ENCODE results near the gene CYBC1. TPM values are rescaled to one million over a fixed set of nuclear protein-coding genes. Genes with fewer than 3 reads are reported as not detected.

CYBC1 gene
- polyA plus RNA-seq, 1 donor from 2014 or later, result 66.6 TPM

DNA sequence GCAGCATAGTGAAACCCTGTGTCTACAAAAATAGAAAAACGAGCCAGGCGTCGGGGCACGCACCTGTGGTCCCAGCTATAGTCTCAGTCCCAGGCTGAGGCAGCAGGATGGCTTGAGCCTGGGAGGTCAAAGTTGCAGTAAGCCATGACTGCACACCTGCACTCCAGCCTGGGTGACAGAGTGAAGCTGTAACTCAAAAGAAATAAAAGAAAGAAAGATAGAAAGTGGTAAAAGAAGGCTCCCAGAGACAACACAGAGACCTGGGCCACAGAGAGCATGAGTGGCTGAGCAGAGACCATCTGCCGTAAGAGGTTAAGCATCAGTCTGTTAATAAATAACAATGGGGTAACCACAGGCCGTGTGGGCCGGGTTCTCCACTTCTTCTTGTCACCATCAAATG is 47.7 kb downstream of the CYBC1 start:
- Histone ChIP-seq H2AFZ (ENCODE audit: low read depth, low read length) (no peak overlapping the region), H3K4me2 (ENCODE audit: low read length) (no peak overlapping the region)
- TF ChIP-seq EZH2 (IDR thresholded peaks at IDR 0.05; ENCODE audit: borderline replicate concordance, insufficient read depth, low read length, poor library complexity, severe bottlenecking) (no peak), RAD21 (conservative IDR thresholded peaks at IDR 0.05) (no peak), EP300 (conservative IDR thresholded peaks at IDR 0.05; ENCODE audit: poor library complexity, severe bottlenecking) (no peak), POLR2AphosphoS5 (IDR thresholded peaks at IDR 0.05) (no peak), SMC3 (conservative IDR thresholded peaks at IDR 0.05; ENCODE audit: poor library complexity) (no peak), TAF1 (IDR thresholded peaks at IDR 0.05; ENCODE audit: low read depth) (no peak), MXI1 (conservative IDR thresholded peaks at IDR 0.05; ENCODE audit: poor library complexity, severe bottlenecking) (no peak)
- TF ChIP-seq, protein P1, sequence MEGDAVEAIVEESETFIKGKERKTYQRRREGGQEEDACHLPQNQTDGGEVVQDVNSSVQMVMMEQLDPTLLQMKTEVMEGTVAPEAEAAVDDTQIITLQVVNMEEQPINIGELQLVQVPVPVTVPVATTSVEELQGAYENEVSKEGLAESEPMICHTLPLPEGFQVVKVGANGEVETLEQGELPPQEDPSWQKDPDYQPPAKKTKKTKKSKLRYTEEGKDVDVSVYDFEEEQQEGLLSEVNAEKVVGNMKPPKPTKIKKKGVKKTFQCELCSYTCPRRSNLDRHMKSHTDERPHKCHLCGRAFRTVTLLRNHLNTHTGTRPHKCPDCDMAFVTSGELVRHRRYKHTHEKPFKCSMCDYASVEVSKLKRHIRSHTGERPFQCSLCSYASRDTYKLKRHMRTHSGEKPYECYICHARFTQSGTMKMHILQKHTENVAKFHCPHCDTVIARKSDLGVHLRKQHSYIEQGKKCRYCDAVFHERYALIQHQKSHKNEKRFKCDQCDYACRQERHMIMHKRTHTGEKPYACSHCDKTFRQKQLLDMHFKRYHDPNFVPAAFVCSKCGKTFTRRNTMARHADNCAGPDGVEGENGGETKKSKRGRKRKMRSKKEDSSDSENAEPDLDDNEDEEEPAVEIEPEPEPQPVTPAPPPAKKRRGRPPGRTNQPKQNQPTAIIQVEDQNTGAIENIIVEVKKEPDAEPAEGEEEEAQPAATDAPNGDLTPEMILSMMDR (IDR thresholded peaks at IDR 0.05; ENCODE audit: poor library complexity, severe bottlenecking), result no peak
- TF ChIP-seq, protein P2, sequence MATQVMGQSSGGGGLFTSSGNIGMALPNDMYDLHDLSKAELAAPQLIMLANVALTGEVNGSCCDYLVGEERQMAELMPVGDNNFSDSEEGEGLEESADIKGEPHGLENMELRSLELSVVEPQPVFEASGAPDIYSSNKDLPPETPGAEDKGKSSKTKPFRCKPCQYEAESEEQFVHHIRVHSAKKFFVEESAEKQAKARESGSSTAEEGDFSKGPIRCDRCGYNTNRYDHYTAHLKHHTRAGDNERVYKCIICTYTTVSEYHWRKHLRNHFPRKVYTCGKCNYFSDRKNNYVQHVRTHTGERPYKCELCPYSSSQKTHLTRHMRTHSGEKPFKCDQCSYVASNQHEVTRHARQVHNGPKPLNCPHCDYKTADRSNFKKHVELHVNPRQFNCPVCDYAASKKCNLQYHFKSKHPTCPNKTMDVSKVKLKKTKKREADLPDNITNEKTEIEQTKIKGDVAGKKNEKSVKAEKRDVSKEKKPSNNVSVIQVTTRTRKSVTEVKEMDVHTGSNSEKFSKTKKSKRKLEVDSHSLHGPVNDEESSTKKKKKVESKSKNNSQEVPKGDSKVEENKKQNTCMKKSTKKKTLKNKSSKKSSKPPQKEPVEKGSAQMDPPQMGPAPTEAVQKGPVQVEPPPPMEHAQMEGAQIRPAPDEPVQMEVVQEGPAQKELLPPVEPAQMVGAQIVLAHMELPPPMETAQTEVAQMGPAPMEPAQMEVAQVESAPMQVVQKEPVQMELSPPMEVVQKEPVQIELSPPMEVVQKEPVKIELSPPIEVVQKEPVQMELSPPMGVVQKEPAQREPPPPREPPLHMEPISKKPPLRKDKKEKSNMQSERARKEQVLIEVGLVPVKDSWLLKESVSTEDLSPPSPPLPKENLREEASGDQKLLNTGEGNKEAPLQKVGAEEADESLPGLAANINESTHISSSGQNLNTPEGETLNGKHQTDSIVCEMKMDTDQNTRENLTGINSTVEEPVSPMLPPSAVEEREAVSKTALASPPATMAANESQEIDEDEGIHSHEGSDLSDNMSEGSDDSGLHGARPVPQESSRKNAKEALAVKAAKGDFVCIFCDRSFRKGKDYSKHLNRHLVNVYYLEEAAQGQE (IDR thresholded peaks at IDR 0.05; ENCODE audit: borderline replicate concordance), result no peak

DNA sequence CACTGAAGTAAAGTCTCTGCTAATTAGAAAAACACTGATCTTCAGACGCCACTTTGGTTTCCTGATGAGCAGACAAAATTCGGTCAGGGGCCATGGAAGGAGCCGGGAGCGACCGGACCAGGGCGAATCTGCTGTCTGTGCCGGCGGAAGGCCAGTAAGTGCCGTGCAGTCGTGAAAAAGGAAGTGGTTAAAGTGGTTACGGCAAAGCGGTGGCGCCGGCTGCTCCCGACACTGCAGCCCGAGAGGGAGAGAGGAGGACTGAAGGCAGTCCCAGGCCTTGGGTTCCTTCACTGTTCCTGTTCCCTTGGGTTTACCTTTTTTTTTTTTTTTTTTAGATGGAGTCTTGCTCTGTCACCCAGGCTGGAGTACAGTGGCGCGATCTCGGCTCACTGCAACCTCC is 49.7 kb downstream of the CYBC1 start:
- H4K20me1 ChIP-seq (ENCODE audit: insufficient read depth), result no peaks in the 10 kb centered on the region
- H3K9ac ChIP-seq (ENCODE audit: low read length), result no peak overlapping the region
- no peak overlapping the region for H2AFZ ChIP-seq (ENCODE audit: low read depth, low read length)
- H3K4me2 ChIP-seq (ENCODE audit: low read length), result no peak overlapping the region
- no peaks in the 10 kb centered on the region for H3K9me2 ChIP-seq (ENCODE audit: insufficient read depth, low read length)
- H3F3A ChIP-seq (ENCODE audit: insufficient read depth, low read length, poor library complexity, severe bottlenecking), result no peaks in the 10 kb centered on the region
- no peaks in the 10 kb centered on the region for H3K27me3 ChIP-seq (ENCODE audit: insufficient read depth, low read depth, low read length)
- H3K27ac ChIP-seq (ENCODE audit: low read length), result no peak overlapping the region
- no peaks in the 10 kb centered on the region for H3K36me3 ChIP-seq (ENCODE audit: insufficient read depth, low read length)
- no peaks in the 10 kb centered on the region for H3K9me3 ChIP-seq (ENCODE audit: low read length)
- no peak overlapping the region for H3K4me3 ChIP-seq (ENCODE audit: low read length)
- H3K79me2 ChIP-seq (replicated peaks; ENCODE audit: insufficient read depth, low read length), result no peaks in the 10 kb centered on the region
- TF ChIP-seq EZH2 (IDR thresholded peaks at IDR 0.05; ENCODE audit: borderline replicate concordance, insufficient read depth, low read length, poor library complexity, severe bottlenecking) (no peak), MXI1 (conservative IDR thresholded peaks at IDR 0.05; ENCODE audit: poor library complexity, severe bottlenecking) (no peak), POLR2AphosphoS5 (IDR thresholded peaks at IDR 0.05) (no peak), TAF1 (IDR thresholded peaks at IDR 0.05; ENCODE audit: low read depth) (no peak), RAD21 (conservative IDR thresholded peaks at IDR 0.05) (no peak), EP300 (conservative IDR thresholded peaks at IDR 0.05; ENCODE audit: poor library complexity, severe bottlenecking) (no peak), SMC3 (conservative IDR thresholded peaks at IDR 0.05; ENCODE audit: poor library complexity) (no peak)
- TF ChIP-seq, protein P2 (IDR thresholded peaks at IDR 0.05; ENCODE audit: borderline replicate concordance), result no peak
- TF ChIP-seq, protein P1 (IDR thresholded peaks at IDR 0.05; ENCODE audit: poor library complexity, severe bottlenecking), result no peak

More for the DNA sequence above, 47.7 kb downstream of the CYBC1 start:
- no peaks in the 10 kb centered on the region for H3K9me3 ChIP-seq (ENCODE audit: low read length)
- no peaks in the 10 kb centered on the region for H3K9me2 ChIP-seq (ENCODE audit: insufficient read depth, low read length)
- H3K9ac ChIP-seq (ENCODE audit: low read length), result no peak overlapping the region
- no peaks in the 10 kb centered on the region for H4K20me1 ChIP-seq (ENCODE audit: insufficient read depth)
- H3K4me3 ChIP-seq (ENCODE audit: low read length), result no peak overlapping the region
- no peak overlapping the region for H3K27ac ChIP-seq (ENCODE audit: low read length)
- no peaks in the 10 kb centered on the region for H3K27me3 ChIP-seq (ENCODE audit: insufficient read depth, low read depth, low read length)
- H3K79me2 ChIP-seq (replicated peaks; ENCODE audit: insufficient read depth, low read length), result no peaks in the 10 kb centered on the region
- no peaks in the 10 kb centered on the region for H3F3A ChIP-seq (ENCODE audit: insufficient read depth, low read length, poor library complexity, severe bottlenecking)
- H3K36me3 ChIP-seq (ENCODE audit: insufficient read depth, low read length), result no peaks in the 10 kb centered on the region

Measured in neural cell (in vitro differentiated cells).